UCSD-AML1 (cell line): ENCODE results near the gene DVL2.
"Not testable (repeated sequence)": the region's sequence is repeated elsewhere in the genome, so short reads cannot be mapped to it uniquely, and the experiment has no call there.

ENCODE experiments used
- DNase-seq: peaks from one replicate; lab custom pipeline; 2025; ENCODE audit not compliant: unreplicated experiment; lab: John Stamatoyannopoulos, UW

The DVL2 gene

GRCh38 chr17:7204336-7204735, 30.0 kb downstream of the DVL2 start:
- DNase-seq: no peak

GRCh38 chr17:7203391-7203790, 30.9 kb downstream of the DVL2 start:
- no peak for DNase-seq

GRCh38 chr17:7196651-7197401, 37.5 kb downstream of the DVL2 start:
- no peak for DNase-seq

GRCh38 chr17:7195971-7196370, 38.3 kb downstream of the DVL2 start:
- no peak for DNase-seq

GRCh38 chr17:7192271-7192937, 41.9 kb downstream of the DVL2 start:
- DNase-seq: no peak

GRCh38 chr17:7191571-7192270, 42.6 kb downstream of the DVL2 start:
- DNase-seq: no peak

GRCh38 chr17:7191069-7191468, 43.2 kb downstream of the DVL2 start:
- no peak for DNase-seq

- no peak for DNase-seq
These were observed 43.9 kb downstream of the DVL2 start for GRCh38 chr17:7190276-7190917.

- DNase-seq: no peak
These were observed 48.1 kb downstream of the DVL2 start for GRCh38 chr17:7186241-7186640.

- DNase-seq: no peak
These were observed 49.7 kb downstream of the DVL2 start for GRCh38 chr17:7184647-7185046.

GRCh38 chr17:7184091-7184488, 50.2 kb downstream of the DVL2 start:
- no peak for DNase-seq

- DNase-seq: no peak
These were observed 50.8 kb downstream of the DVL2 start for GRCh38 chr17:7183433-7184090.

- not testable (repeated sequence) for DNase-seq
These were observed 52.2 kb downstream of the DVL2 start for GRCh38 chr17:7182101-7182500.

- DNase-seq: no peak
These were observed 54.7 kb downstream of the DVL2 start, which contains the start of gene ASGR1 for GRCh38 chr17:7179317-7180254. ASGR1 (minus strand) TSS chr17:7179370; CDS start chr17:7178563, 807 bp downstream.

- DNase-seq: no peak
These were observed 55.4 kb downstream of the DVL2 start for GRCh38 chr17:7178973-7179316.

- DNase-seq: no peak
These were observed 56.3 kb downstream of the DVL2 start for GRCh38 chr17:7177954-7178477.

GRCh38 chr17:7177191-7177953, 56.9 kb downstream of the DVL2 start:
- DNase-seq: peak; percentile 71

GRCh38 chr17:7176841-7177190, 57.5 kb downstream of the DVL2 start:
- no peak for DNase-seq
